Islet precursor cell (in vitro differentiated cells): ENCODE measurements around the gene PHOX2B.
A peak's percentile ranks its signal among the peaks of the same experiment; 100 is the strongest.

Experiments used
- DNase-seq: peaks from one replicate; pipeline ENCODE4 v3.0.0-alpha.2; 2018

PHOX2B gene

DNA sequence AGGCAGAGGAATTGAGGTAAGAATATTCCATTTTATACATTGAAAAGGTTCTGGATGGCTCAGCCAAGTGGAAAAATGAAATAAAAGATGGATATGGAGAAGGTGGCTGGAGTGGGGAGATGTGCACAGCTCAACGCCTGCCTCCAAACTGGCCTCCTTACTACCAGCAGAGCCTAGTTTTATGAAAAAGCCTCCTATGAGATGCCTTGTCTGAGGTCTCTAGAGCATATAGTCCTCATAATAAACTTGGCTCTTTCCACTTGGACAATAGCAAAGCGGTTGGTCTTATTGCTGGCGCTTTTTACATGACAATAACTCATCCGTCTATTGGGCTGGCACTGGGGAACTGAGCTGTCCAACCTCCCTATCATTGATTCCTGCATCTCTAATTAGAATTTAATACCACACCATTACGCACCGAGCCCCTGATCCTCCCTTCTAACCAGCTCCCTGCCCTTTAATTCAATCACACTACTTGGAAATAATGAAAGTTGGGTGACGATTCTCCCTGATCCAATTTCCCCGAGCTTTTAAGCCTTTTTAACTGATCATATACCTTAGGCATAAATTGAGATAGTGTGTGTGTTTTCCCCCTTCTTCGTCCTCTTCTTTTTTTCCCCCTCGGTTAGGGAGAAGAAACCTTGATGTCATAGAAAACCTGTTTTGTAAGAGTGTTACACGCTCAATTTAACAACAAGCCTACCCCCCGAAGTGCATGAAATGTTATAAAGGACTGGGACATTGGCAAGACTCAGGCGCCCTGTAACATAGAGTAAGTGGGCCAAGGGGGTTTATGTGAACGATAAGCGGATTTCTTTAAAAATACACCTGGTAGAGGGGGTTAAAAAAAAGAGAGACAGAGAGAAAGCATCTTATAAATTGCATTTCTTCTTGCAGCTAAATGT lies at the start of gene PHOX2B:
TSS of gene PHOX2B (minus strand) at position 155 of the 905 bp plus-strand sequence. CDS start at position 40, 115 bp downstream.
- DNase-seq: no peak

- DNase-seq: no peak
These were observed 48.7 kb upstream of the PHOX2B start for GRCh38 chr4:41797260-41797659.

DNA sequence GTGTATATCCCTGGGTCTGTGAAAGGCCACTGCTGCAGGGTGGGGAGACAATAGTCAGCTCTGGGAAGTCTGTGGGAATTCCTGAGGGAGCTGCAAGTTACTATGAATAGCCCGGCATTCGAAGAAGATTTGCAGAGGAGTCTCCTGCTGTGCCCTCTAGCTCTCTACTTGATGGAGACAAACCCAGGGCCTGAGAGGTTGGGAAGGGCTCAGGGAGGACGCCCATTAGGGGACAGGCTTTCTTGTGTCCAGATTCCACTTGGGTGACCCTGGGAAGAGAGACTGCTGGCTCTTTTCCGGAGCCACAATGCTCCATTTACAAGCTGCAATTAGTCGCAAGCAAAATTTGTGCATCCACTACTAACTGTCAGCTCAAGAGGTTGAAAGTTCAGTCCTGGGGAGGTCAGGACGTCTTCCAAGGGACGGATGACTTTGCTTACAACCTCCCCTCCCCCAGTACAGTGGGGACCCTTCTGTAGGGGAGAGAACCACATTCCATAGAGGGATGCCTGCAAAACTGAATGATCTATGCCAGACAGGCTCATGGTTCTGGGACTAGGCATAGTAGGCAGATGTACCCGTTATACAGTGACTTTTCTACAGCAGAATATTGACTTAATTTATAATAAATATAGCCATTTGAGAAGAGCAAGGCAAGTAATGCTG lies 48.2 kb upstream of the PHOX2B start:
- peak; percentile 84 for DNase-seq

GRCh38 chr4:41795796-41796385 lies 47.4 kb upstream of the PHOX2B start:
- DNase-seq: no peak

GRCh38 chr4:41792166-41792565 lies 43.6 kb upstream of the PHOX2B start:
- no peak for DNase-seq

GRCh38 chr4:41791557-41791956 lies 43.0 kb upstream of the PHOX2B start:
- no peak for DNase-seq

DNA sequence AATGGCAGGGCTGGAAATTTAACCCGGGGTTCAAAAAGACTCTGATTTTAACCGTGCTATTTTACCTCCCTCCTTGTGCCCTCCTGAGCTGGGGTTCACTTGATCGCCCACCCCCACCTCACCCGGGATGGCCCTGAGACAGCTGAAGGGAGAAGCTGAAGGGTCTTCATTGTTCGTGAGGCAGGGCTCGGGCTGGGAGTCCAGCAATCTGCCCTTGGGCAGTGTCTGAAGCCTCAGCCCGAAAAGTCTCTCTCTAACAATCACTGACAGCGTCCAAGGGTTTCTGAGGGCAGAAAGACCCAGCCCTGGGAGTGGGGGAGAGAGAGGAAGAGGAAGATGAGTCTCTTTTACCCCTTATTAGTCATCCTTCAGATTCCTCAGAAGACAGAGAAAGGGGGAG lies 39.4 kb upstream of the PHOX2B start:
- DNase-seq: peak; percentile 67

- no peak for DNase-seq
These were observed 37.1 kb upstream of the PHOX2B start for GRCh38 chr4:41785665-41786064.

GRCh38 chr4:41784191-41784979 lies 35.9 kb upstream of the PHOX2B start:
- no peak for DNase-seq

GRCh38 chr4:41776466-41776865 lies 27.9 kb upstream of the PHOX2B start:
- DNase-seq: no peak

DNA sequence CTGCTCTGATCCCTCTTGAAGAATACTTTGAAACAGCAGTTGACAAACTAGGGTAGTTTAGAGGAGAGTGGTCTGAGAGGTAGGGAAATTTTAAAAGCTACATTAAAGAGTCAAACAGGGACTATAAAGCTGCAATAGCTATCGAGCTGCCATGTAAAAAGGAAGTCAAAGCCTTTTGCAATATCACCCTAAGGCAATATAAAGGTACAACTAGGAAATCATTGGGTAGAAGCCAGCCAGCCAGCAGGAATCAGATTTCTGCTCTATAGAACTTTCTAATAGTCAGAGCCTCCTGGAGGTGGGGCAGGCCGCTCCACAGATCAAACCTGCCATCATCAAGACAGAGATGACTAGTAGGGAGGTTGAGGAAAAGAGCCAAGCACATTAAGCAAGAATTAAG lies 15.2 kb upstream of the PHOX2B start:
- DNase-seq: no peak

DNA sequence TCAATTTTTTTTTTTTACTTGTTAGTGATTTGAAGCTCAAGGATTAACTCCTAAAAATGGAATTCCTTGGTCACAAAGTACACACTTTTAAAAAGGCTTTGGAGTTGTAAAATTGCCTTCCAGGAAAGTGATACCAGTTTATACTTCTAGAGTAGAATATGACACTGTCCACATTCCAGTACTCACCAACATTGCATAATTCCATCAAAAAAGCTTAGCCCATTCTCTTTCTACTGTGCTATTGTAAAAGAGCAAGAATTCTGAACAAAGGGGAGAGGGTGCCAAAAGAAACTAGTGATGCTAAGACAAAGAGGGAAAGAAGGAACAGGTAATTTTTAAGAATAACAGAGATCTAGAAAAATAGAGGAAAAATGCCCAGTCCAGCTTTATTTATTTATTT lies 10.4 kb upstream of the PHOX2B start:
- DNase-seq: no peak

GRCh38 chr4:41757521-41758156 lies 9.1 kb upstream of the PHOX2B start:
- DNase-seq: no peak

DNA sequence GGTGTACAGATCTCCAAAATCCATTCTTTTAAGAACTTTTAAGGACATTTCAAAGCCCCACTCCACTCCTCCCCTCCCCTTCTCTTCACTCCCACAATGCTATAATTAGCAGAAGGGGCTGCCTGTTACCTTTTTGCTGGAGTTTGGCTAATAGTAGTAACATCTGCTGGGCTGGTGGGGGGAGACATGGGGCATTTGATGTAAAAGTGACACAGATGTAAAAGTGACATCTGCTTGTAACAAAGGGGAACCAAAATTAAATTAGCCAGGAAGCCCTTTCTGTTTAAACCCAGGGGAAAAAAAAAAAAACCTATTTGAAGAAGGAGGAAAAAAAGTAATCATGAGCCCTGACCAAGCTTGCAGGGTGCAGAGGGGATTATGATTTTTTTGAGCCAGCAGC lies 5.4 kb upstream of the PHOX2B start:
- DNase-seq: no peak

GRCh38 chr4:41752081-41752836 lies 3.7 kb upstream of the PHOX2B start:
- DNase-seq: no peak

DNA sequence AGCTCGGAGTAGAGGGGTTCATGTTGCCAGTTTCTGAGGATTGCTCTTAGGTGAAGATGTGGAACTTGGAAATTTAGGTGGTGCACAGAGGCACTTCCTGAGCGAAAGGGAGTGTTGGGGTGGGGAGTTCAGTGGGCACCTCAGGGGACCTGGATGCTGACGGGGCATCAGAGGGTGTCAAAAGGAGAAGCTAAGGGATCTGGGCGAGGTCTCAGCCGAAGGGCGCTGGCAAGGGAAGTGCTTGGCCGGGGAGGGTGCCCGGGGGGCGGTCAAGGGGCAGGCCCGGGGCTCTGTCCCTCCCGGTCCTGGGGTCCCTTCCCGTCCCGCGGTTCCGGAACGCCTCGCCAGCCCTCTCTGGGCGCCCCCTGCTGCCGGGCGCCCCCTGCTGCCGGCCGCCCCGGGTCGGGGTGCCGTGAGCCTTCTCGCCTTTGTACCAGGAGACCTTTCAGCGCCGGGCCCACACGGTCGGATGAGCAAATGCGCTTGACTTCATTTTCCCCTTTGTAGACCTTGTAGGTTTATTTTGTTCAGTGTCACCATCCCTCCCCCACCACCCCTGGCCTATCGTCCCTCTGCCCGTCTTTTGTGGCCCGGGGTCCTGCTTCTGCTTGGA lies 3.0 kb upstream of the PHOX2B start:
- DNase-seq: peak; percentile 60

DNA sequence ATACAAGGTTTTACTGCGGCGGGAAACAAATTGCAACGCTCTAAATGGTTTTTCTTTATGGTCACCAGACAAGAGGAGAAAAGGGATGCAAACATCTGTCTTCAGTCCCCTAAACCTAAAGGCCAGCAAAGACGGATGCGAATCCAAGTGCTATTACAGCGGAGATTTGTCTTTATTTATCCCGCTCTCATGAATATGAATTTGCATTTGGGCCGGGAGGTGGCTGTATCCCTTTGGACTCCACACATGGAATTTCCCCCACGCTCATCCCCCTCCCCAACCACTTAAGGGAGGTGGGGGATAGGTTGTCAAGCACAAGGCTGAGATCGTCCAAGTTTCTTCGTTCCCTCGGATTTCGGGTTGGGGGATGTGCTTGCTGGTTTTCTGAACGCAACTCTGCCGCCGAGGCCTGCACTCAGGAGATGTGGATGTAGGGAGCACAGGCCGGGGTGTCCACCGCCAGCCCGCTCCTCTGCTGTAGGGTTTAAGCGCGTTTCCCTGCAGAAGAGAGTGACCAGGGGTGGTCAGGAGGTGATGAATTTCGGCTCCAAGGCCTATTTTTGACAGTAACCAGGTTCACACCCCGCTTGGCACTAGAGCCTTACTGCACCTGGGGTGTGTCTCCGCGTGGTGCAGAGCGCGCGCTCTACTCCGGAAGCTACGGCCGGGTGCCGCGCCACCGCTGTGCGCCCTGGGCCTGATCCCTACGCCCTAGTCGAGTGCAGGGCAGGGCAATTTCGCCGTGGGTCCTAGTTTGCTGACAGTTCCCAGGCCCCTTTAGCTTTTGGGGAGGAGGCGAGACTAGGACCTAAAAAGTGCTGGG lies 2.3 kb upstream of the PHOX2B start:
- peak; percentile 60 for DNase-seq

DNA sequence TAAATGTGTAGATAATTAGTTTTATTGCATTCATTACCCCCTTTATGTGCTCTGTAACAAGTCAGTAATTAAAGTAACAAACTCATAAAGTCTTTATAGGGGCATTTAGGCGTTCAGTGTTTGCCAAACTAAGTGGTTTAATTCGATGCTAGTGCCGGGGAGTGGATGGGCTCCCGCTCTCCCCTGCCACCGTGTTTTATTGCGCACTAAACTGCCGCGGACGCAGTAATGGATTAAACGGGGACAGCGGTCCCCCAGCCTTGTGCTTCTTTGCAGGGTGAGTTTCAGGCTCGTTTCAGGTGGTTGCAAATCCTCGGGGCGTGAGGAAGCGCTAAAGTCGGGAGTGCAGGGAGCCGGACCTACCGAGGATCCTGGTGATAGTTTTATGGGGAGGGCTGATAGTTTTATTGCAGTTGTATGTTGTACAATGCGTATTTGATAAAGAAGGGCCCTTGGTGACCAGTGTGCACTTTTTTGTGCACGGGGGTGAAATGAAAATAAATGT lies 1.6 kb upstream of the PHOX2B start:
- no peak for DNase-seq

- no peak for DNase-seq
These were observed 1.1 kb upstream of the PHOX2B start for GRCh38 chr4:41749631-41750039.

DNA sequence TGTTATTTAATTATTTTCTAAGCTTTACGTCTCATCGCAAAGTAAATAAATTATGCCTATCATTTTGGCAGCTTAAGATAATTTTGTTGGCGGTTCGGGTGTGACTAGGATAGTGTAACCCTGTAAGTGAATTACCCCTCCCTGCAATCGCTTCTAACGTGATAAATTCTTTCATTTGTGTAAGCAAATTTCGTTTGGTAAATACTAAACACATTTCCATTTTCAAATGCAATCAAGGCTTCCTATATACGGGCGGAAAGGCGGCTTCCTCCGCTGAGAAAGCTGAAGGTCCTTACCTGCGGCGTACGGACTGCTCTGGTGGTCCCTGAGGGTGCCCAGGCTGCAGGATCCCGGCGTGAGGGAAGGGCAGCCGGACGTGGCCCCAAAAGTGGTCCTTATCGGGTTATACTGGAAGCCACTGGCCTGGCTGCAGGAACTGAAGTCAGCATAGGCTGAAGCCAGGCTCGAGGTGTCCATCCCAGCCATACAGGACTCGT lies 403 bp downstream of the PHOX2B start:
- DNase-seq: no peak
